ENCODE data around the gene TPGS2. TPM values are rescaled to one million over a fixed set of nuclear protein-coding genes. Genes with fewer than 3 reads are reported as not detected.
"Not testable (repeated sequence)": the region's sequence is repeated elsewhere in the genome, so short reads cannot be mapped to it uniquely, and the experiment has no call there.

Gene TPGS2
- total RNA-seq, 3 donors from 2014 or later: 32.3 to 39.0 (median 36.2) TPM

GRCh38 chr18:36835927-36836326 is 7.1 kb upstream of the TPGS2 start:
- no peak for DNase-seq
- Mint-ChIP-seq H3K36me3 (ENCODE audit: insufficient read depth) (peaks cover 36% of the 10 kb centered on the region), H3K4me1 (ENCODE audit: low read depth) (peaks cover 5% of the 10 kb centered on the region), H3K9me3 (no peaks in the 10 kb centered on the region), H3K4me3 (no peak overlapping the region), H3K27me3 (ENCODE audit: low read depth) (no peaks in the 10 kb centered on the region)
- no peak for ATAC-seq

GRCh38 chr18:36833120-36833519 is 4.3 kb upstream of the TPGS2 start:
- H3K4me3 Mint-ChIP-seq: no peak overlapping the region
- peaks cover 22% of the 10 kb centered on the region for H3K4me1 Mint-ChIP-seq (ENCODE audit: low read depth)
- ATAC-seq (no peak), DNase-seq (no peak)
- peaks cover 17% of the 10 kb centered on the region for H3K36me3 Mint-ChIP-seq (ENCODE audit: insufficient read depth)
- no peaks in the 10 kb centered on the region for H3K9me3 Mint-ChIP-seq
- H3K27me3 Mint-ChIP-seq (ENCODE audit: low read depth): no peaks in the 10 kb centered on the region

- H3K36me3 Mint-ChIP-seq (ENCODE audit: insufficient read depth): peaks cover 7% of the 10 kb centered on the region
- no peak overlapping the region for H3K4me3 Mint-ChIP-seq
- no peak for DNase-seq
- no peaks in the 10 kb centered on the region for H3K27me3 Mint-ChIP-seq (ENCODE audit: low read depth)
- H3K4me1 Mint-ChIP-seq (ENCODE audit: low read depth): peaks cover 30% of the 10 kb centered on the region
- ATAC-seq: no peak
- H3K9me3 Mint-ChIP-seq: no peaks in the 10 kb centered on the region
These were observed 2.3 kb upstream of the TPGS2 start for GRCh38 chr18:36831139-36831538.

- Mint-ChIP-seq H3K4me1 (ENCODE audit: low read depth) (peaks cover 30% of the 10 kb centered on the region), H3K9me3 (no peaks in the 10 kb centered on the region), H3K27me3 (ENCODE audit: low read depth) (no peaks in the 10 kb centered on the region), H3K4me3 (peak overlapping the region; percentile 96), H3K36me3 (ENCODE audit: insufficient read depth) (peaks cover 2% of the 10 kb centered on the region)
- ATAC-seq (no peak), DNase-seq (no peak)
These were observed 1.3 kb upstream of the TPGS2 start for GRCh38 chr18:36830158-36830495.

- DNase-seq: no peak
- Mint-ChIP-seq H3K36me3 (ENCODE audit: insufficient read depth) (no peaks in the 10 kb centered on the region), H3K9me3 (no peaks in the 10 kb centered on the region), H3K27me3 (ENCODE audit: low read depth) (no peaks in the 10 kb centered on the region), H3K4me3 (peak overlapping the region; percentile 96), H3K4me1 (ENCODE audit: low read depth) (peaks cover 30% of the 10 kb centered on the region)
- no peak for ATAC-seq
These were observed 758 bp upstream of the TPGS2 start for GRCh38 chr18:36829362-36830157.

GRCh38 chr18:36828157-36828629 is 609 bp downstream of the TPGS2 start:
- ATAC-seq (peak; percentile 0 to 2), DNase-seq (peak; percentile 12)
- peak overlapping the region; percentile 96 for H3K4me3 Mint-ChIP-seq
- peaks cover 30% of the 10 kb centered on the region for H3K4me1 Mint-ChIP-seq (ENCODE audit: low read depth)
- H3K9me3 Mint-ChIP-seq: no peaks in the 10 kb centered on the region
- H3K36me3 Mint-ChIP-seq (ENCODE audit: insufficient read depth): no peaks in the 10 kb centered on the region
- H3K27me3 Mint-ChIP-seq (ENCODE audit: low read depth): no peaks in the 10 kb centered on the region

GRCh38 chr18:36826556-36826955 is 2.2 kb downstream of the TPGS2 start:
- ATAC-seq (no peak), DNase-seq (no peak)
- Mint-ChIP-seq H3K4me1 (ENCODE audit: low read depth) (peaks cover 27% of the 10 kb centered on the region), H3K4me3 (no peak overlapping the region), H3K36me3 (ENCODE audit: insufficient read depth) (no peaks in the 10 kb centered on the region), H3K9me3 (no peaks in the 10 kb centered on the region), H3K27me3 (ENCODE audit: low read depth) (no peaks in the 10 kb centered on the region)

GRCh38 chr18:36825526-36825925 is 3.3 kb downstream of the TPGS2 start:
- Mint-ChIP-seq H3K4me1 (ENCODE audit: low read depth) (peaks cover 21% of the 10 kb centered on the region), H3K4me3 (no peak overlapping the region), H3K27me3 (ENCODE audit: low read depth) (no peaks in the 10 kb centered on the region), H3K9me3 (no peaks in the 10 kb centered on the region), H3K36me3 (ENCODE audit: insufficient read depth) (no peaks in the 10 kb centered on the region)
- DNase-seq: no peak
- no peak for ATAC-seq

GRCh38 chr18:36821681-36822080 is 7.1 kb downstream of the TPGS2 start:
- H3K4me3 Mint-ChIP-seq: no peak overlapping the region
- DNase-seq (no peak), ATAC-seq (no peak)
- no peaks in the 10 kb centered on the region for H3K27me3 Mint-ChIP-seq (ENCODE audit: low read depth)
- H3K9me3 Mint-ChIP-seq: no peaks in the 10 kb centered on the region
- H3K4me1 Mint-ChIP-seq (ENCODE audit: low read depth): no peaks in the 10 kb centered on the region
- peaks cover 6% of the 10 kb centered on the region for H3K36me3 Mint-ChIP-seq (ENCODE audit: insufficient read depth)

- no peaks in the 10 kb centered on the region for H3K27me3 Mint-ChIP-seq (ENCODE audit: low read depth)
- H3K4me3 Mint-ChIP-seq: no peak overlapping the region
- H3K36me3 Mint-ChIP-seq (ENCODE audit: insufficient read depth): peaks cover 10% of the 10 kb centered on the region
- H3K4me1 Mint-ChIP-seq (ENCODE audit: low read depth): no peaks in the 10 kb centered on the region
- no peak for ATAC-seq
- no peak for DNase-seq
- H3K9me3 Mint-ChIP-seq: no peaks in the 10 kb centered on the region
These were observed 9.2 kb downstream of the TPGS2 start for GRCh38 chr18:36819621-36820020.

GRCh38 chr18:36818652-36819051 is 10.2 kb downstream of the TPGS2 start:
- Mint-ChIP-seq H3K4me3 (no peak overlapping the region), H3K36me3 (ENCODE audit: insufficient read depth) (peaks cover 10% of the 10 kb centered on the region), H3K9me3 (no peaks in the 10 kb centered on the region), H3K4me1 (ENCODE audit: low read depth) (no peaks in the 10 kb centered on the region), H3K27me3 (ENCODE audit: low read depth) (no peaks in the 10 kb centered on the region)
- DNase-seq: no peak
- ATAC-seq: no peak

- H3K4me3 Mint-ChIP-seq: no peak overlapping the region
- H3K27me3 Mint-ChIP-seq (ENCODE audit: low read depth): no peaks in the 10 kb centered on the region
- H3K36me3 Mint-ChIP-seq (ENCODE audit: insufficient read depth): peaks cover 10% of the 10 kb centered on the region
- ATAC-seq (no peak), DNase-seq (no peak)
- no peaks in the 10 kb centered on the region for H3K9me3 Mint-ChIP-seq
- H3K4me1 Mint-ChIP-seq (ENCODE audit: low read depth): no peaks in the 10 kb centered on the region
These were observed 11.8 kb downstream of the TPGS2 start for GRCh38 chr18:36817039-36817438.

- H3K36me3 Mint-ChIP-seq (ENCODE audit: insufficient read depth); DNase-seq; ATAC-seq; H3K4me3 Mint-ChIP-seq; H3K9me3 Mint-ChIP-seq; H3K27me3 Mint-ChIP-seq (ENCODE audit: low read depth); H3K4me1 Mint-ChIP-seq (ENCODE audit: low read depth): not testable (repeated sequence)
These were observed 12.7 kb downstream of the TPGS2 start for GRCh38 chr18:36816096-36816495.

- DNase-seq (no peak), ATAC-seq (no peak)
- H3K36me3 Mint-ChIP-seq (ENCODE audit: insufficient read depth): peaks cover 10% of the 10 kb centered on the region
- H3K4me1 Mint-ChIP-seq (ENCODE audit: low read depth): no peaks in the 10 kb centered on the region
- no peaks in the 10 kb centered on the region for H3K27me3 Mint-ChIP-seq (ENCODE audit: low read depth)
- no peak overlapping the region for H3K4me3 Mint-ChIP-seq
- no peaks in the 10 kb centered on the region for H3K9me3 Mint-ChIP-seq
These were observed 13.8 kb downstream of the TPGS2 start for GRCh38 chr18:36814994-36815393.

GRCh38 chr18:36813824-36814223 is 15.0 kb downstream of the TPGS2 start:
- DNase-seq (no peak), ATAC-seq (no peak)
- no peak overlapping the region for H3K4me3 Mint-ChIP-seq
- H3K27me3 Mint-ChIP-seq (ENCODE audit: low read depth): no peaks in the 10 kb centered on the region
- H3K4me1 Mint-ChIP-seq (ENCODE audit: low read depth): peaks cover 5% of the 10 kb centered on the region
- no peaks in the 10 kb centered on the region for H3K9me3 Mint-ChIP-seq
- peaks cover 10% of the 10 kb centered on the region for H3K36me3 Mint-ChIP-seq (ENCODE audit: insufficient read depth)

Data from activated T-cell treated with anti-CD3 and anti-CD28 coated beads, Interleukin-2, amount 50 U/mL, for 4 hours (primary cell).